Measurements from ENCODE around the gene TMEM131L.
A peak's percentile ranks its signal among the peaks of the same experiment; 100 is the strongest.

TMEM131L gene

GRCh38 chr4:153620352-153620751 is 154.2 kb downstream of the TMEM131L start:
- DNase-seq (ENCODE audit: low read depth in 2 of 2) = no peak

- DNase-seq (ENCODE audit: low read depth in 2 of 2) = no peak
These were observed 155.9 kb downstream of the TMEM131L start for GRCh38 chr4:153622093-153622492.

DNA sequence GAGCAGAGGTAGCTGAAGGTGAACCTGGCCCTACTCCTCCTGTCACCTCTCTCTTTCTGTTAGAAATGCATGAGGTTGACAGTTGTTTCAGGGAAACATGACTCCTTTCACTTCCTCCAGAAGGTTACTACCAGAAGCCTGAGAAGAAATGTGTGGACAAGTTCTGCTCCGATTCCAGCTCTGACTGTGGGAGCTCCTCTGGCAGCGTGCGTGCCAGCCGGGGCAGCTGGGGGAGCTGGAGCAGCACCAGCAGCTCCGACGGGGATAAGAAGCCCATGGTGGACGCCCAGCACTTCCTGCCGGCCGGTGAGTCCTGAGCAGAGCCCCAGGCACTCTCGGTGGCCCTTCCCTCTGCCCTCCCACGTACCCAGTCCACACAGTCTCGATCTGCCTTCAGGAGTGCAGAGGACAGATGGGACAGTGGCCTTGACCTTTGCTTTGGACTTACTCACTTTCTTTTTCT is 156.6 kb downstream of the TMEM131L start:
- no peak for DNase-seq (ENCODE audit: low read depth in 2 of 2)

DNA sequence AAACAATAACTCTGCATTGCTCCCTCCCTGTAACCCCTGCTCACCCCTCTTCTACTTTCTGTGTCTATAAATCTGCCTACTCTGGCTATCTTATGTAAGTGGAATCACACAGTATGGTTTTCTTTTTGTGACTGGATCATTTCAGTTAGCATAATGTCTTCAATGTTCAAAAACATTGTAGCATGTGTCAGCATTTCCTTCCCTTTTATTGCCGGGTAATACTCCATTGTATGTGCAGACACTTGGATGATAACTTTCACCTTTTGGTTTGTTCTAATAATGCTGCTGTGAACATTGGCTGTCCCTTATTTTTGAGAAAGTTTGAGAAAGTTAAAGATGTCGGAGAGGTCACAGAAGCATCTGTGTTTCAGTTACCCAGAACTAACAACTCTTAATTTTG is 157.3 kb downstream of the TMEM131L start:
- DNase-seq (ENCODE audit: low read depth in 2 of 2) = no peak

GRCh38 chr4:153628796-153629315 is 162.7 kb downstream of the TMEM131L start:
- DNase-seq (ENCODE audit: low read depth in 2 of 2) = no peak

DNA sequence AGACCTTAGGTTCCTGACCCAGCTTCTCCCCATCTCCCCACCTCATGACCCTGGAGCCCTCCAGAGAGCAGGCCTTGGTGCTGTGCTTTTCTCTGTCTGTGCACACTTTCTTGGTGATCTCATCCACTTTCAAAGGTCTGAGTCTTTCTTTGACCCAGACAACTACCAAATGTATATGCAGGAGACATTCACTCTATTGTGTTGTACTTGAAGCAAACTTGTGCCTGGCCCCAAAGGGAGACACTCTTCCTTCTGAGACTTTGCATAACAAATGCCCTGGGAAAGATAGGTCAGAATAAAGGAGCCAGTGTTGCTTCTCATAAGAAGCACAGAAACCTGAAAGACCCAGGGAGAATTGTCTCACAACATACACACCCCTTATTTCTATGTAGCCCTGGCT is 163.6 kb downstream of the TMEM131L start:
- DNase-seq (ENCODE audit: low read depth in 2 of 2) = no peak

DNA sequence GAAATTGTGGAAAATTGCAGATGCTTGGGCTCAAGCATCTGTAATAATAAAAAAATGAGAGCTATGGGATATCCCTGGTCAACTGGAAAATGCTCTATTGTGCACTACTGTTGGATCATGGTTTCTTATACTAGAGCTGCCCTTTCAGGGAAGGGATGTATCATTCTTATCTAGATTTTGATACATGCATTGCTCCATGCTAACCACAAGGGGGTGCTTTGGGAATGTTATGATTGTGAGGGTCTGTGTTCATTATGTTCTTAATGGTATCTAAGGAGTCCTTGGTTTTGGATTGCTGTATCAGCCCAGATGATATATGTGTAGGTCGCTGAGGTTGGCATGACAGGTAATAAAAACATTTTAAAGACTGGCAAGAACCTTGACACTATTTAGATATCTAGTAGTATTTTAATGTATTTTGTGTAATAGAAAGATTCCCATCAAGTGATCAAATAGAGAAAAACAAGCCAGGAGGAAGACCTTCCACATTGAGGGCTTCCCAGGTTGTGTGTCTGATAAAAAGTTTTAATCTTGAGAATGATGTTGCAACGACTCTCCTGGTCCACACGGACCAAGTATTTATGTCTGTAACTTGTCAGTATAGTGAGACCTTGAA is 168.7 kb downstream of the TMEM131L start:
- DNase-seq (ENCODE audit: low read depth in 2 of 2) = no peak

- DNase-seq (ENCODE audit: low read depth in 2 of 2) = no peak
These were observed 169.7 kb downstream of the TMEM131L start for GRCh38 chr4:153635846-153636245.

DNA sequence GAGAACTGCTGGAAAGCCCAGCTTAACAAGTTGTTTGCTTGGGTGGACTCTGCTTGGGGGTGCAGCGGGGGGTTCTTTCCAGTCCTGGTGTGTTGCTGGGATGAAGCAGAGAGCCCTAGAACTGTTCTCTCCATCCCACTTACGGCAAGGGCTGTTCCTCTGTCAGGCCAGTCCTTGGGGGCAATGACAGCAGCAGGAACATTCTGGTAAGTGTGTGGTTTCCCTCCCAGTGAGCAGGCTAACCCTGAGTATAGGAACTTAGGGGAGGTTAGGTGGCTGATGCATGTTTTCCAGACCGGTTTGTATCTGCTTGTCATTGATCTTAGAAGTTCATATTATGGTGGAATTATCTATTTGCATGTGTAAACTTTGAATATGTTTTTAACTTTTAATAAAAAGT is 171.0 kb downstream of the TMEM131L start:
- DNase-seq (ENCODE audit: low read depth in 2 of 2) = no peak

DNA sequence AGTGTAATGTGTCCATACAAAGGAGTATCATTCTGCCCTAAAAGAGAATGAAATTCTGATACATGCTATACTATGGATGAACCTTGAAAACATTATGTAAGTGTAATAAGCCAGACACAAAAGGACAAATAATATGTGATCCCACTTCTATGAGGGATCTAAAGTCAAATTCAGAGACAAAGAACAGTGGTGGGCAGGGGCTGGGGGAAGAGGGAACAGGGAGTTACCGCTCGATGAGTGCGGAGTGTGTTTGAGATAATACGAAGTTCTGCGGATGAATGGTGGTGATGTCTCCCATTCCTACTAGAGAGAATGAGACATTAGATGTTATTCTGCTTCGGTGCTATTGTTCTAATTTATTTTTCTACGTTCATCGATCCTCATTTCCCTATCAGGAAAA is 171.9 kb downstream of the TMEM131L start:
- no peak for DNase-seq (ENCODE audit: low read depth in 2 of 2)

DNA sequence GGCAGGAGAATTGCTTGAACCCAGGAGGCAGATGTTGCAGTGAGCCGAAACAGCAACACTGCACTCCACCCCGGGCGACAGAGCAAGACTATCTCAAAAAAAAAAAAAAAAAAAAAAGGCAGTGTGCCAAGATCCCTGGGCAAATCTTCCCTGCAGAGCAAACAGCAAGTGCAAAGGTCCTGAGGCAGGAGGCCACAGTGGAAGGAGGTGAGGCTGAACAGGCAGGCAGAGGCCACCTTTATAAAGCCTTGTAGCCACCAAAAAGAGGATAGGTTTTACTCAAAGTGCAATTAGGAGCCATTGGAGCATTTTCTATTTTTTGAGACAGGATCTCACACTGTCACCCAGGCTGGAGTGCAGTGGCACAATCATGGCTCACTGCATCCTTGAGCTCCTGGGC is 172.8 kb downstream of the TMEM131L start:
- DNase-seq (ENCODE audit: low read depth in 2 of 2) = no peak

GRCh38 chr4:153639833-153640802 is 174.0 kb downstream of the TMEM131L start:
- DNase-seq (ENCODE audit: low read depth in 2 of 2) = no peak

GRCh38 chr4:153641532-153641931 is 175.4 kb downstream of the TMEM131L start:
- no peak for DNase-seq (ENCODE audit: low read depth in 2 of 2)

GRCh38 chr4:153643406-153644383 is 177.5 kb downstream of the TMEM131L start:
- DNase-seq (ENCODE audit: low read depth in 2 of 2) = no peak

DNA sequence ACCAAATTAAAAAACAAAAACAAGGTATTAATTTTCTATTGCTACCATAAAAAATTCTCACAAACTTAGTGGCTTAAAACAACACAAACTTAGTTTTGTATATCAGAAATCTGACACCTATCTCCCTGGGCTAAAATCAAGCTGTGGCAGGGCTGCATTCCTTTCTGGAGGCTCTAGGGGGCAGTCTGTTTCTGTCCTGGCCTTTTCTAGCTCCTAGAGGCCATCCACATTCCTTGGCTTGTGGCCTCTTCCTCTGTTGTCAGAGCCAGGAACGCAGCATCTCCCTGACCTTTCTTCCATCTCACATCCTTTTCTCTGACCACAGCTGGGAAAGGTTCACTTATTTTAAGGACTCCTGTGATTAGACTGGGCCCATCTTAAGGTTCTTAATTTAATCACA is 179.0 kb downstream of the TMEM131L start:
- peak in 1 of 2 experiments; percentile 15 for DNase-seq (ENCODE audit: low read depth in 2 of 2)

DNA sequence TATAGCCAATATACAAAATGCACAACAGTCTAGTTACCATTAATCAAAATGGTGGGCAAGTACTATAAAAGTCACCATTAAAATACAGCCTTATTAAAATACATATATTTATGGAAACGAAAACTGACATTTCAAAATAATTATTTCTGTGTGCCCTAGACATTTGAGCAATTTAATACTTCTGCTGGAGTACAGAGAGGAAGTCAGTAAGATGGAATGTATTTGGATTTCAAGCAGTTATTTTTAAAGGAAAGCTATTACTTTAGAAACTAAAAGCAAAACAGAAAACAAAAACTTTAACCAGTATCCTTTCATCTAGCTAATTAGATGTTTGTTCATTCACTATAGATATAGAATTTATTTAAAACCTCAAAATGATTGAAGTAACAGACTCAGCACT is 180.1 kb downstream of the TMEM131L start:
- DNase-seq (ENCODE audit: low read depth in 2 of 2) = no peak

- DNase-seq (ENCODE audit: low read depth in 2 of 2) = no peak
These were observed 180.8 kb downstream of the TMEM131L start for GRCh38 chr4:153646978-153647377.

DNA sequence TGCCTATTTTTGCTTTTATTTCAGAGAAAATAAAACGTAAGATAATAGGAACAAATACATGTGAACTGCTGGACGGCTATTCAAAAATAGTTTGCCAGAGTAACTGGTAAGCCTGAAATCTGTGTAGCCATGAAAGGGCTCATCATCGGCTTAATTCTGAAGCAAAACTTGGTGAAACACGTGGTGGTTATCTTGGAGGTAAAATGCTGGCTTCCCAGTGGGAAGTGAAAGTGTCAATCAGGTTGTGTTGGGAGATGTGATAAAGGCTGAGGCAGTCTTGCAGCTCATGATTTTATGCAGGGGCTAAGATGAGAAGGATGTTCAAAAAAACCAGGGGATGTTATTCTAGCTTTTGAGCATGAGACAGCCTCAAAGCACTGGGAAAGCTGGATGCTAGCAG is 181.8 kb downstream of the TMEM131L start:
- no peak for DNase-seq (ENCODE audit: low read depth in 2 of 2)

DNA sequence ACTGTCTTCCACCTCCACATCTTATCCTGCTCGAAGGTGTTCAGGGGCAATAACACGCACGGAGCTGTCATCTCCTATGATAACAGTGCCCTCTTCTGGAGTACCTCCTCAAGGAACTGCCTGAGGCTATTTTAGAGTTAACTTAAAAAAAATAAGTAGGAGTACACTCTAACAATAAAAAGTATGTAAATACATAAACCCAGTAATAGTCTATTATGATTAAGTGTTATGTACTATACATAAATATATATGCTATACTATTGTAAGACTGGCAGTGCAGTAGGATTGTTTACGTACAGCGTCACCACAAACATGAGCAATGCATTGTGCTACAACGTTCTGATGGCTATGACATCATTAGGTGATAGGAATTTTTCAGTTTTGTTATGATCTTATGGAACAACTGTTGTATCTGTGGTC is 183.4 kb downstream of the TMEM131L start:
- DNase-seq (ENCODE audit: low read depth in 2 of 2) = no peak

DNA sequence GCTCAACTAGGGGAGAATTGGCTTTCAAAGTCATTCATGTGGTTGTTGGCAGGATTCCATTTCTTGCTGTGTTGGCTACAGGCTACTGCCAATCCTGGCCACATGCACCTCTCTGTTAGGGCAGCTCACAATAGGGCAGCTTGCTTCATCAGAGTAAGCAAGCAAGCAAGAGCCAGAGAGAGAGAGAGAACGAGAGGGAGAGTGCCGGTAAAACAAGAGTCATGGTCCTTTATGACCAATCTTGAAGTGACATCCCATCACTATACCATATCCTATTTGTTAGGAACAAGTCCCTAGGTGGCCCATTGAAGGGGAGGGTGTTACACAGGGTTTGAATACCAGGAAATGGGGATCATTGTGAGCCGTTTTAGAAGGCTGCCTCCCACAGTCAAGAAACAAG is 185.0 kb downstream of the TMEM131L start:
- no peak for DNase-seq (ENCODE audit: low read depth in 2 of 2)

- DNase-seq (ENCODE audit: low read depth in 2 of 2) = peak; percentile 21 to 23
These were observed 185.4 kb downstream of the TMEM131L start for GRCh38 chr4:153651587-153651986.
